HG03354 (cell line): ENCODE data around the gene TAB2.

Source experiments
- ATAC-seq: cut with Tn5 transposase; IDR thresholded peaks from one replicate; pipeline ENCODE4 v1.9.1; 2021; ENCODE audit warnings: mild to moderate bottlenecking; ENCODE audit not compliant: unreplicated experiment, poor library complexity, severe bottlenecking

TAB2 gene, protein sequence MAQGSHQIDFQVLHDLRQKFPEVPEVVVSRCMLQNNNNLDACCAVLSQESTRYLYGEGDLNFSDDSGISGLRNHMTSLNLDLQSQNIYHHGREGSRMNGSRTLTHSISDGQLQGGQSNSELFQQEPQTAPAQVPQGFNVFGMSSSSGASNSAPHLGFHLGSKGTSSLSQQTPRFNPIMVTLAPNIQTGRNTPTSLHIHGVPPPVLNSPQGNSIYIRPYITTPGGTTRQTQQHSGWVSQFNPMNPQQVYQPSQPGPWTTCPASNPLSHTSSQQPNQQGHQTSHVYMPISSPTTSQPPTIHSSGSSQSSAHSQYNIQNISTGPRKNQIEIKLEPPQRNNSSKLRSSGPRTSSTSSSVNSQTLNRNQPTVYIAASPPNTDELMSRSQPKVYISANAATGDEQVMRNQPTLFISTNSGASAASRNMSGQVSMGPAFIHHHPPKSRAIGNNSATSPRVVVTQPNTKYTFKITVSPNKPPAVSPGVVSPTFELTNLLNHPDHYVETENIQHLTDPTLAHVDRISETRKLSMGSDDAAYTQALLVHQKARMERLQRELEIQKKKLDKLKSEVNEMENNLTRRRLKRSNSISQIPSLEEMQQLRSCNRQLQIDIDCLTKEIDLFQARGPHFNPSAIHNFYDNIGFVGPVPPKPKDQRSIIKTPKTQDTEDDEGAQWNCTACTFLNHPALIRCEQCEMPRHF

DNA sequence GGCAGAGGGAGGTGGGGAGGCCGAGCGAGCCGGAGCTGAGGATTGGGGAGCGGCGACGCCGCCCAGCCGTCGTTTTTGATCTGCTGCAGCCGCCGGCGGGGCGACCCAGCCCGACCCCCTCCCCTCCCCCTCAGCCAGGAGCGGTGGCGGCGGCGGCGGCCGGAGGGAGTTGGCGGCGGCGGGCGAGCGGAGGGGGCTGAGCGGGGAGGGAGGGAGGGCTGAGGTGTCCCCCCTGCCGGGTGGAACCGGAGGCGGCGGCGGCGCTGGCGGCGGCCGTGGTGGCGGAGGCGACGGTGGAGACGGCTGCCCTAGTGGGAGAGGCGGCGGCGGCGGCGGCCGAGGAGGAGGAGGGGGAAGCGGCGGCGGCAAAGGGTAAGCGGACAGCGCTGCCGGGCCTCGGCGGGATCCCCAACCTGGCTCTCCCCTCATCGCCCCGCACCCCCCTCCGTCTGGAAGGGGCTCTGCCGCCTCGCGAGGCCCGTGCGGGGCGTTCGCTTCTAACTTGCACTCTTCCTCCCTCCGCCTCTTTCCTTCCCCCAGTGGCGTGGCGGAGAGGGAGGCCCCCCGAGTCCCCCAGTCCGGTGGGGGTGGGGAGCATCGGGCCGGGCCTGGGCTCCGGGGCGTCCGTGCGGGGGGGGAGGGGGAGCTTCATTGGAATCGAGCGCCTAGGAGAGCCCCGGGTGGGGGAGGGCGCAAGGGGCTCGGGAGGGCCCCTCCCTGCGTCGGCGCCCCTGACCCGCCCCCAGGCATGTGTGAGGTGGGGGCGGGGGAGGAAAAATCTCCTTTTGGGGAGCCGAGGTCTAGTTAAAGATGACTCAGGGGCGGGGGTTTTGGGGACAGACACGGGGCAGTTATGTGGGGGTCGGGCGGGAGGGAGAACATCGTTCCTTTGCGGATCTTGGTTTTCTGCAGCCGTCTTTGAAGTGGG lies at the start of gene TAB2:
Gene TAB2 (plus strand): TSS at position 69 of the 928 bp plus-strand sequence. CDS start 52,286 bp downstream, outside the sequence.
- ATAC-seq: peak; percentile 35

DNA sequence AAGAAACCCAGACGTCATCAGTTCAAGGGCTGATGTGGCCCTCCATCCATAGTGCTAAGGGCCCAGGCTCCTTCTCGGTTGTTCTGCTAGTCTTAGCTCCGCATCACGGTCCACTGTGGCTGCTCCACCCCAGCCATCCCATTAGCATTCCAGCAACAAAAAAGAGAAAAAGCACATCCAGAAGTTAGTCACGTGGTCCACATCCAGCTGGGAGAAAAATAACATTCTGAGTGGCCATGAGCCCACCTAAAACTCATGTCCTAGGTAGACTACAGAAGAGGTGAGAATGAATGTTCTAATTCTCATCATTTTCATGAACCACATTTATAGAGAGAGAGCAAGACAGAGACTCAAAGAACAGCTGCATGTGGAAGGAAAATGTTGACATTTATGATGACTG lies 49.4 kb upstream of the TAB2 start:
- no peak for ATAC-seq

DNA sequence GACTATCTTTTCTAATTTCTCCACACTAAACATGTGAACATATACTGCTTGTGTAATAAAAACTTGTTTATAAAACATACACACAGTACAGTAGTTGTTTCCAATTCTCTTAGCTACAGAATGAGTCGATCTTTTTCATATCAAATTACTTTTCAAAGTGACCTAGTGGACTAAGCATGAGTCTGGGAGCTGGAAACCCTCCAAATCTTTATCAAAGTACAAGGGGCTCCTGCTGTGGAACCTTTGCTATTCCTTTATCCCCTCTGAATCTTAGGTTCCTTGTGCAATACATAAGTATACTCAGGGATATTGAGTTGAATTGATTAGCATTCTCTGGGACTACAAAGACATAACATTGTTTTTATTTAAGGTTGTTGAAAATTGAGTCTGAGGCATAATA lies 48.7 kb upstream of the TAB2 start:
- no peak for ATAC-seq

DNA sequence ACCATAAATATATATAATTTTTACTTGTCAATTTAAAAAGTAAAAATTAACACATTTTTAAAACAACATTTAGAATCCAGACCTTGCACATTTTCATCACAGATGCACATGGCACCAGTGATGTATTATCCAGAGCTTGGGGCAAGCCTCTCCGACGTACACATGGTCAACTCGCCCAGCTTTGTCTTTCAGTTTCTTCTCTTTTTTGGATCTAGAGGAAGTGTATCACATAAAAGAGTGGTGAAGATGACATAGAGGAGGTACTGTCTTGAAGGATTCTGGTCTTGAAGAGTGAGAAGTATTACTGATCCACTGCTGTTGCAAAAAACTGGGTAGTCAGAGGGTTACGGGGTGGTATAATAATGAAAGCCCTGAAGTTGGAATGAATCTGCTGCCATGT lies 46.9 kb upstream of the TAB2 start:
- ATAC-seq: no peak

DNA sequence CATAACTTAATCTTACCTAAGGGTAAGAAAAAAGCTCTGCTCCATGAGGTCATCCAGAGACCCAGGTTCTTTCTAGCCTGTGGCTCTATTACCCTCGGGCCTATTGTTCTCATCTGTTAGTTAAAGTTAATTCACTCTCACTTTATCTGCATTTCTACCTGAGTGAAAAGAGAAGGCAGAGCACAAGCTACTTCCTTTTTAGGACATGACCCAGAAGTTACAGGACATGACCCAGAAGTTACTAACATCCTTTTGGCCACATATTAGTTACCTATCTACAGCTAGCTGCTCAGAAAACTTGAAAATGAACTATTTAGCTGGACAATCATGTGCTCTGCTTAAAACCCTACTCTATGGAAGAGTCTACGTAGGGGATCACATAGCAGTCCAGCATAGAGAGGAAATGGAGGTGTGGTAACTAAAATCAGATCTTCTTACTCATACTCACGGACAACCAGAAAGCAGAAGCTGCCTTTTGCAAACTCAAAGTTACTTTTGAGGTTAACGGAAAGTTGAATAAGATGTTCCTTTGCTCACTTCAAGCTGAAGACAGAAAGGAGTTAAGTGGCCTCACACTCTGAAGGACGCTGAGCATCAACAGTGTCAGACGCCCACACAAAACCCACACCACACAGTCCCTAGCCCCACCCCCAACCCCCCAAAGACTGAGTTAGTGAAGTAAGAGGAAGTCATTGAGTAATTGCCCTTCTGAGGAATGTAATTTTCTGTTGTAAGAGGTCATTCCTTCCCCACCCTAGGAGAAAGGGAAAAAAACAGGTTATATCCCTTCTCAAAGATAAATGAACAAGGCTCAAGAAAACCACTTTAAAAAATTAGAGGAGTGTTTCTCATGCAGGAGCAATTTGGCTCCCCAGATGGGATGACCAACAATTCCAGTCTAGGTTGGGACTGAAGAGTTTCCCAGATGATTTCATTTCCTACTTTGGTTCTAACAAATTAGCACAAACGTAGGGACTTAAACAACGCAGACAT lies 45.9 kb upstream of the TAB2 start:
- peak; percentile 58 for ATAC-seq

DNA sequence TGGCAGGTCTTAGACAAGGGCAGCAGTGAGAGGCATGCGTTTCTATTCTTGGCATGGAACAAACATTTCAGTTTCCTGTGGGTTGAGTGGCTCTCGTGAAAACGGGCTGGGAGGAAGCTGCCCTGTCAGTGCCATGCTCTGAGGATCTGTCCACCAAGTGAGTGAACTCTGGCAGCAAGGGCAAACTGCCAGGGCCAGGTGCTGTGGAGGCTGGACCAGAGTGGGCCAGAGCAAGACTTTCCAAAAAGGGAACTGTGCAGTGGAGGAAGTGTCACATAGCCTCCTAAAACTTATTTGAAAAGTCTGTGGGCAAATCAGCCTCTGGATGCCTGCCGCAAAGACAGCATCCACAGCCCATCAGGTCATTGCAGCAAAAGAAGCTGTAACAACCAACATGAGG lies 44.2 kb upstream of the TAB2 start:
- no peak for ATAC-seq

DNA sequence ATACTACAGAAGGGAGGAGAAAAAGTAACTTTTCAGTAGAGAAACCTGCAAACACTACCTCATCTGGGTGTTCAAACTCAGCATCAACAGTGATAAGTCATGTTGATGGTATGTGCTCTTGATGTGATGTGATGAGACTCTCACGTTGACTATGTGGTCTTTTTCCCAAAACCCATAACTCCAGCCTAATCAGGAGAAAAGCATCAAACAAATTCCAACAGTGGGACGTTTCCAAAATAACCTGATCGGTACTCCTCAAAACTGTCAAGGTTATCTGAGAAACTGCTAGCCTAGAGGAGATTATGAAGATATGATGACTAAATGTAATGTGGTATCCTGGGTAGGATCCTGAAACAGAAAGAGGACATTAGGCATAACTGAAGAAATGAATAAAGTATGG lies 41.9 kb upstream of the TAB2 start:
- no peak for ATAC-seq

DNA sequence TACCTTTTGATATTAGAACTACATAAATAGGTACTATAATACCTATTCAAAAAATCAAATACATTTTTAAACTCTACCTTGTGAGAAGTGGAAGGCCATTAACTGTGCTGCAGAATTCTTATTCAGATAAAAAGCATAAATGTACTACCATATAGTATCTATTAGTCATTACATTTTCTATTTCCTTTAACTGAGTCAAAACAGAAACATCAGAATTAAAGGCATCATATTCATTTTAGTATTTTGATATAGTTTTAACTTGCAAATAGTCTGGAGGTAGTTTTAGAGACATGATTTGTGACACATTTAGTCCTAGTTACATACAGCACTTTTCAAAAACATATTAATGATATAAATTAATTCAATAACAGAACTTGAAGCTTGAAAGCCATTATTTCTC lies 39.9 kb upstream of the TAB2 start:
- ATAC-seq: no peak

DNA sequence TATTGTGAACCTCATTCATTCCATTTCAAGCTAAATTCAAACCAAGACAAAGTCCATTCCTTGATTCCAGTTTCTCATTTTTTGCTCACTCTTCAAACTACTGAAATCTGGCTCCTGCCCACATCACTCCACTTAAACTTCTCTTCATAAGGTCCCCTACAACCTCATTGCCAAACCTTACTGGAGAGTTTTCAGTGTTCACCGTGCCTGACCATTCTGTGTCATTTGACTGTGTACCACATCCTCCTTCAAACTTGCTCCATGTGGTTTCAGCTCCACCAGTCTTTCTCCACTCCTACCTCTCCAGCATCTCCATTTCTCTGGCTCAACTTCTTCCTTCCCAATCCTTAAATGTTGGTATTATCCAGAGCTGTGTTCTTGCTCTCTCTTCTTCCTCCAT lies 38.5 kb upstream of the TAB2 start:
- ATAC-seq: no peak

DNA sequence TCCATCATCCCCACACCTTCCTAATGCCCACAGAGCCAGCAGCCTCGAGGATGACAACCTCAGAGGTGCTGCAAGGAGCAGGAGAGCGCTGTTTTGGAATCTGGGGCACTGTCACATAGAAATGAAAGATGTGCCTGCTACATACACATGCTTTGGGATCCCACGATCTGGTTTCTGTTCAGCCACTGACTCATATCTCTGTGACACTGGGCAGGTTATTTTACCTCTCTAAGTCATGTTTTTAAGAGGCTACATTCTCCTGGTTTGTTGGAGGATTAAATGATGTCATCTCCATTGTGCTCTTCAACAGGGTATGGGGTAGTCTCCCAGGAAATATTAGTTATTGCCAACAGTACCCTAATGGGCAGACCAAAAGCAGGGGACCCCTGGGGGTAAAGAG lies 32.6 kb upstream of the TAB2 start:
- no peak for ATAC-seq

DNA sequence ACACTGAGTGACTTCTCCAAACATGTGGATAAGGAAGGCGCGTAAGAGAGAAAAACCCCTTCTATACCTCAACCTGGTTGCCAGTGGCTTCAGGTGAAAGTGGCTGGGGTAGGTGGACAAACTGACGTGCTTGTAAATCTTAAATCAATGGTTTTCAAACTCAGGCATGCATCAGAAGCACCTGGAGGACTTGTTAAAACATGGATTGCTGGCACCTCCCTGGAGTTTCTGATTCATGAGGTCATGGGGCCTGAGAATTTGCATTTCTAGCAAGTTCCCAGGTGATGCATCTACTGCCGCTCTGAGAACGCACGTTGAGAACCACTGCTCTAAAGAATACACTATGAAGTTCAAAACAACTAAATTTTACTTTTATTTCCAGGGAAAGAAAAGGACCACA lies 31.9 kb upstream of the TAB2 start:
- ATAC-seq: no peak

DNA sequence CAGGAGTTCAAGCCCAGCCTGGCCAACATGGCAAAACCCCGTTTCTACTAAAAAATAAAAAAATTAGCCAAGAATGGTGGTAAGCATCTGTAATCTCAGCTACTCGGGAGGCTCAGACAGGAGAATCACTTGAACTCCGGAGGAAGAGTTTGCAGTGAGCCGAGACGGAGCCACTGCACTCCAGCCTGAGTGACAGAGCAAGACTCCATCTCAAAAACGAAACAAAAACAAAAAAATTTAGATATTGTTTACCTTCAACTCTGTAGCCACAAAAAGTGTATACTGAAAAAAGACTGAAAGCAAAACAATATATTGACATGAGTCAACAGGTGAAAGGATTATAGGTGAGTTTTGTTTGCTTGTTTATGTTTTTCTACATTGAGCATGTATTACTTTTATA lies 30.6 kb upstream of the TAB2 start:
- ATAC-seq: no peak

DNA sequence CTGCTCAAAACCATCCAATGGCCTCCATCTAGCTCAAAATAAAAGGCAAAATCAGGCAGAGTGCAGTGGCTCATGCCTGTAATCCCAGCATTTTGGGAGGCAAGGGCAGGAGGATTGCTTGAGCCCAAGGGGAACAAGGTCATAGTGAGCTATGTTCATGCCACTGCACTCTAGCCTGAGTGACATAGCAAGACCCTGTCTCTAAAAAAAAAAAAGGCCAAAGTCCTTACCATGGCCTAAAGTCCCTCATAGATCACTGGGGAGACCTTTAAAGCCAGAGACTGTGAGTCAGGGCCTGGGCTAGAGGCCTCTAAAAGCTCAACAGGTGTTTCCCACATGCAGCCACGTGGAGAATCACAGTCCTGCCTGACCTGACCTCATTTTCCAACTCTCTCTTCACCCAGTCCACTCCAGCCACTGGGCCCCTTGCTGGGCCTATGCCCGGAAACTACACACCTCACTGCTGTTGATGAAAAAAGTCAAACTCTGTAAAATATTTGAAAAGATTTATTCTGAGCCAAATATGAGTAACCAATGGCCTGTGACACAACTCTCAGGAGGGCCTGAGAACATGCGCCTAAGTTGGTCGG lies 28.2 kb upstream of the TAB2 start:
- ATAC-seq: no peak

DNA sequence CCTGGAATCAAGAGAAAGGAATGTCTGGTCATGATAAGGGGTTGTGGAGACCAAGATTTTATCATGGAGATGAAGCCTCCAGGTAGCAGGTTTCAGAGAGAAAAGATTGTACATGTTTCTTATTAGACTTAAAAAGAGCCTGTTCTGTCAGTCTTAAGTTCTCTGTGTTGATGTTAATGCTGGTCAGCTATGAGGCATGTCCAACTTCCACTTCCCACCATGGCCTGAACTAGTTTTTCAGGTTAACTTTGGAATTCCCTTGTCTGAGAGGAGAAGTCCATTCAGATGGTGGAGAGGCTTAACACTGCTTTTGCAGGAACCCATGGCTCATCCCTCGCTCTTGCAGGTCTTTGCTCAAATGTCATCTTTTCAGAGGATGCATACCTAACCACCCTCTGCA lies 27.5 kb upstream of the TAB2 start:
- no peak for ATAC-seq

DNA sequence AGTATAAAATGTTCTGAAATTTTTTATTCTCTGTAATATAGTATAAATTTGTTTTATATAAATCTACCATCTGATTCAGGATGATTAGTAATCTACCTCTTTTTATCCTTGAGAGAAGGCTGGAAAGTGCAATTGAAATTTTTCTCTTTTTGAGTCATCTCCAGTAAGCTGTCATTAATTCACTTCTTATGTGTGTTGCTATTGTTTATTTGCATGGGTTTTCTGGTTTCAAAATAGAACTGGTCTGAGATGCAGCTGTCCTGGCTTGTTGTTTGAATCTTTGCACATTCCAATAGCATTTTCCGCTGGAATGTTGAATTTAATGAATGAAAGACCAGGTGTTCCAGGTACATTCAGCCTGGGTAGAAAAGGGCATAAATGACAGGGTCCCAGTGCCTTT lies 24.3 kb upstream of the TAB2 start:
- ATAC-seq: peak; percentile 85

DNA sequence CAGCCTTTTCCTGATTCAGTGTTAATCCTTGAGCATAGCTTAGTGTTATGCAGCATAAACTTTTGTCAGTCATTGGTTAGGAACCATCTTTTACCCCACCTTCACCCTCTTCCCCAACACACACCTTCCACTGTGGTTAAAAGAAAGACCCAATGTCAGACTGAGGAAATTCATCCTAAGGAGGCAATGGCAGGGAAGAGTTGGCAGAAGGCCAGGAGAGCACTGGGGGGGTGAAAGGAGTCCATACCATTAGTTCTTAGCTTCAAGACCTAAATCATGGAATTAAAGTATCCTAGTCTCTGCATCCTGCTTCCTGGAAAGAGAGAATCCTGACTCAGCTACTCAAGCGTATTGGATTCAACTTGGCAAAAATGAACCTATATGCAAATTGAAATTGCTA lies 16.9 kb upstream of the TAB2 start:
- ATAC-seq: no peak

DNA sequence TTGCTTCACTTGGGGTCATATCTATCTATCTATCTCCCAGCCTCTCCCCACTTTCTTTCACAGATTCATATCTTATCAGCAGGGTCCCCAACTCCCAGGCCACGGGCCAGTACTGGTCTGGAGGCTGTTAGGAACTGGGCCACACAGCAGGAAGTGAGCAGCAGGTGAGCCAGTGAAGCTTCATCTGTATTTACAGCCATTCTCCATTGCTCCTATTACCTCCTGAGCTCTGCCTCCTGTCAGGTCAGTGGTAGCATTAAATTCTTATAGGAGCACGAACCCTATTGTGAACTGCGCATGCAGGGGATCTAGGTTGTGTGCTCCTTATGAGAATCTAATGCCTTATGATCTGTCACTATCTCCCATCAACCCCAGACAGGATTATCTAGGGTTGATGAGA lies 14.8 kb upstream of the TAB2 start:
- no peak for ATAC-seq

DNA sequence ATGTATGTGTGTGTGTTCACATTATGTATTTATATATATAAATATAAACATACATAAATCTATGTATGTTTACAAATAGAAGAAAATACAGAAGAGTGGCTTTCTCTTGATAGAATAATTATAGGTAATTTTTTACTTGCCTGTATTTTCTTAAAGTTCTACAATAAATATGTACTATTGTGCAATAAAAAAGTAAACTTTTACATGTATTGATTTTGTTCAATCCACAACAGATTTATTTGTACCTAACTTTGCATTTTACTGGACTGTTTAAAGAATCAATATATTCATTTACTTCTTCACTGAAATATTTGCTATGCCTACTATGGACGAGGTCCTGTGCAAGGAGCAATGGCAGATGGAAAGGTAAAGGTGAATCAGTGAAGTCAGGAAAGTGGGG lies 14.0 kb upstream of the TAB2 start:
- ATAC-seq: no peak

DNA sequence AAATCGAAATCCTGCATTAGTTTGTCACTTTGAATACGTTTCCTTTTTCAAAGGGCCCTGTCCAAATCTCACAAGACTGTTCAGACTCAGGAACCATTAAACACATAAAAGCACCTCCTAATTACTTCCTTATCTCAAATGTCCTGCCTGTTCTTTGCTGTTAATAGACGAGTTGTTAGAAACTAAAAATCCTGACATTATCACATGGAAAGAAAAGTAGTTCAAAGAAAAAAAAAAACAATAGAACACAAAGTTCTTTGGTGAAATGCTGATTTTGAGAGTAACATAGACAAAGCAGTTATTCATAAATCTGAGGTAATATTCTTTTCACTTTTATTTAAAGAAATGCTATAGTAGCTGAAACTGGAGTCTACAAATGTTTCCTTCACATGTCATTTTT lies 12.1 kb upstream of the TAB2 start:
- ATAC-seq: no peak
